IMR-90 (cell line): ENCODE results near the gene CLDN9. TPM values are rescaled to one million over a fixed set of nuclear protein-coding genes. Genes with fewer than 3 reads are reported as not detected.

Experiments used
- ATAC-seq: fragments of 200-7000 bp; cut with Tn5 transposase; 2 replicates; pipeline ENCODE4 v1.9.1; 2020; ENCODE audit warnings: low read depth, mild to moderate bottlenecking, moderate library complexity
- BruUV-seq: library from RNA; stranded (reverse); fragments of 400-500 nt; replicated peaks from 2 replicates; lab custom pipeline; 2021; lab: Mats Ljungman, UMichigan
- CTCF ChIA-PET: fragments of 300-600 bp; formaldehyde crosslinking; extraction: SDS; loops from one replicate; lab custom pipeline; 2021; ENCODE audit warnings: antibody characterized with exemption; lab: Yijun Ruan, JAX
- POLR2A ChIA-PET: fragments of 300-600 bp; sonication (Branson Sonifier 250); formaldehyde crosslinking; loops from one replicate; lab custom pipeline; 2022; ENCODE audit warnings: antibody characterized with exemption; ENCODE audit not compliant: unreplicated experiment; lab: Charles Lee
- DNase-seq: peaks from one replicate; pipeline ENCODE4 v3.0.0; 2013
- H2AFZ ChIP-seq: replicated peaks from 2 replicates; pipeline ENCODE3; 2013; ENCODE audit warnings: low read length, mild to moderate bottlenecking; ENCODE audit not compliant: poor library complexity
- H2AK5ac ChIP-seq: 2 replicates; pipeline ENCODE4 v1.6.1; 2013; ENCODE audit warnings: low read depth, low read length, inconsistent platforms
- H2AK9ac ChIP-seq: replicated peaks from 2 replicates; pipeline ENCODE3; 2013; ENCODE audit warnings: mild to moderate bottlenecking, low read depth, low read length, moderate library complexity; ENCODE audit not compliant: poor library complexity
- H2BK120ac ChIP-seq: 2 replicates; pipeline ENCODE4 v1.6.1; 2013; ENCODE audit warnings: low read depth, low read length, inconsistent platforms
- H2BK15ac ChIP-seq: 3 replicates; pipeline ENCODE4 v1.6.1; 2013; ENCODE audit warnings: low read depth, low read length, inconsistent platforms
- H2BK20ac ChIP-seq: 2 replicates; pipeline ENCODE4 v1.6.1; 2013; ENCODE audit warnings: low read depth, mild to moderate bottlenecking, inconsistent platforms, low read length, moderate library complexity
- H2BK5ac ChIP-seq: 2 replicates; pipeline ENCODE4 v1.6.1; 2013; ENCODE audit warnings: mild to moderate bottlenecking, low read depth, low read length, inconsistent platforms; ENCODE audit not compliant: poor library complexity, severe bottlenecking
- H3K14ac ChIP-seq: replicated peaks from 2 replicates; pipeline ENCODE4 v1.6.1; 2013; ENCODE audit warnings: low read depth, low read length, inconsistent platforms
- H3K18ac ChIP-seq: 2 replicates; pipeline ENCODE4 v1.6.1; 2013; ENCODE audit warnings: low read depth, low read length, control low read depth
- H3K23ac ChIP-seq: 2 replicates; pipeline ENCODE4 v1.6.1; 2013; ENCODE audit warnings: low read depth, low read length, inconsistent platforms
- H3K27ac ChIP-seq: 2 replicates; pipeline ENCODE4 v1.5.1; 2013; ENCODE audit warnings: mild to moderate bottlenecking, control low read depth, low read length; ENCODE audit not compliant: insufficient read depth
- H3K27me3 ChIP-seq: 2 replicates; pipeline ENCODE4 v1.6.1; 2013; ENCODE audit warnings: low read length; ENCODE audit not compliant: control insufficient read depth, insufficient read depth
- H3K36me3 ChIP-seq: 2 replicates; pipeline ENCODE4 v1.6.1; 2013; ENCODE audit warnings: low read length, mixed read lengths; ENCODE audit not compliant: control insufficient read depth, insufficient read depth
- H3K4ac ChIP-seq: 2 replicates; pipeline ENCODE4 v1.6.1; 2013; ENCODE audit warnings: low read depth, low read length, inconsistent platforms
- H3K4me1 ChIP-seq: 2 replicates; pipeline ENCODE4 v1.6.1; 2013; ENCODE audit warnings: low read length, mixed read lengths; ENCODE audit not compliant: control insufficient read depth, insufficient read depth
- H3K4me2 ChIP-seq: 2 replicates; pipeline ENCODE4 v1.6.1; 2013; ENCODE audit warnings: low read depth, mild to moderate bottlenecking, control low read depth, low read length, moderate library complexity
- H3K4me3 ChIP-seq: 2 replicates; pipeline ENCODE4 v1.5.1; 2013; ENCODE audit warnings: low read depth, mild to moderate bottlenecking, control low read depth, low read length, moderate library complexity; ENCODE audit not compliant: insufficient read depth
- H3K56ac ChIP-seq: 2 replicates; pipeline ENCODE4 v1.6.1; 2013; ENCODE audit warnings: low read length, inconsistent platforms; ENCODE audit not compliant: insufficient read depth; ENCODE audit errors: extremely low read depth
- H3K79me1 ChIP-seq, 2 experiments: 2 replicates each; pipeline ENCODE4 v1.6.1; 2013; ENCODE audit warnings: low read length in 2 of 2, inconsistent platforms in 1 of 2, low read depth in 1 of 2
- H3K9ac ChIP-seq: 2 replicates; pipeline ENCODE4 v1.6.1; 2013; ENCODE audit warnings: low read depth, low read length, control low read depth
- H3K9me1 ChIP-seq: 2 replicates; pipeline ENCODE4 v1.6.1; 2013; ENCODE audit warnings: low read length, inconsistent platforms; ENCODE audit not compliant: insufficient read depth
- H3K9me3 ChIP-seq: 2 replicates; pipeline ENCODE4 v1.6.1; 2013; ENCODE audit warnings: low read length; ENCODE audit not compliant: control insufficient read depth, insufficient read depth
- H4K20me1 ChIP-seq: 2 replicates; pipeline ENCODE4 v1.6.1; 2013; ENCODE audit warnings: low read length, inconsistent platforms; ENCODE audit not compliant: insufficient read depth
- H4K5ac ChIP-seq: 2 replicates; pipeline ENCODE4 v1.6.1; 2013; ENCODE audit warnings: mild to moderate bottlenecking, low read depth, low read length, control low read depth
- H4K8ac ChIP-seq, 2 experiments: 2 replicates each; pipeline ENCODE4 v1.6.1; 2013; ENCODE audit warnings: low read depth in 2 of 2, low read length in 2 of 2, control low read depth in 1 of 2, inconsistent platforms in 1 of 2
- H4K91ac ChIP-seq: 2 replicates; pipeline ENCODE4 v1.6.1; 2013; ENCODE audit warnings: low read depth, low read length, inconsistent platforms; ENCODE audit not compliant: insufficient read depth
- BHLHE40 ChIP-seq: fragments of 150-350 bp; IDR thresholded peaks from 2 replicates; pipeline ENCODE4 v1.6.1; 2016; ENCODE audit warnings: mild to moderate bottlenecking, low read depth, low read length
- CEBPB ChIP-seq: IDR thresholded peaks from 2 replicates; pipeline ENCODE4 v1.6.1; 2012; ENCODE audit warnings: low read depth, low read length, improper control_type of control experiment
- CHD1 ChIP-seq: IDR thresholded peaks from 2 replicates; pipeline ENCODE4 v1.6.1; 2012; ENCODE audit warnings: low read depth, low read length, improper control_type of control experiment
- FOS ChIP-seq: fragments of 150-350 bp; IDR thresholded peaks from 2 replicates; pipeline ENCODE4 v1.6.1; 2016; ENCODE audit warnings: low read depth, low read length
- NFE2L2 ChIP-seq: fragments of 150-350 bp; IDR thresholded peaks from 2 replicates; pipeline ENCODE4 v1.6.1; 2016; ENCODE audit warnings: low read depth, mild to moderate bottlenecking, low read length
- RCOR1 ChIP-seq: IDR thresholded peaks from 2 replicates; pipeline ENCODE4 v1.6.1; 2012; ENCODE audit warnings: mild to moderate bottlenecking, low read length, improper control_type of control experiment; ENCODE audit not compliant: insufficient replicate concordance
- RFX5 ChIP-seq: IDR thresholded peaks from 2 replicates; pipeline ENCODE4 v1.8.0; 2012; ENCODE audit warnings: low read depth, mild to moderate bottlenecking, low read length, moderate library complexity
- WGBS, 2 experiments: methylation state at CpG; one replicate each; pipeline versions ENCODE4 v1.1.5 to v1.1.7; 2013; ENCODE audit warnings: missing lambda C conversion rate in 2 of 2; ENCODE audit not compliant: insufficient read length in 1 of 2; ENCODE audit errors: extremely low coverage in 2 of 2; 5-methylcytosine and 5-hydroxymethylcytosine counted together
- dilution Hi-C: fragments of 300-500 bp; cut with HindIII; formaldehyde crosslinking; loops from one replicate; pipeline ENCODE4 v1.14.3; 2018; ENCODE audit warnings: low sequenced_read_pairs; ENCODE audit not compliant: unreplicated experiment
- in situ Hi-C: fragments of 300-500 bp; cut with MboI; formaldehyde crosslinking; loops from 3 replicates; pipeline ENCODE4 v1.14.3; 2019; ENCODE audit warnings: low sequenced_read_pairs, inconsistent platforms, mixed read lengths
- intact Hi-C: fragments of 100-400 bp; cut with micrococcal nuclease; formaldehyde crosslinking; loops from 2 replicates; pipeline ENCODE4 v1.10.0; 2022
- polyA plus RNA-seq, 3 experiments: library from polyadenylated mRNA; depleted of rRNA; stranded (reverse); fragments of >200 nt; gene quantifications; 2 replicates each; pipeline ENCODE4 v1.2.3, GENCODE V29; 2012; ENCODE audit warnings: low replicate concordance in 1 of 3
- total RNA-seq: library from RNA; depleted of rRNA; stranded (reverse); fragments of >200 nt; gene quantifications from 2 replicates; pipeline ENCODE4 v1.2.3, GENCODE V29; 2012
- TF ChIP-seq, protein P1 (sequence below): conservative IDR thresholded peaks from 2 replicates; pipeline ENCODE4 v1.5.1; 2012; ENCODE audit warnings: mild to moderate bottlenecking, low read depth, low read length, improper control_type of control experiment
- TF ChIP-seq, protein P2 (sequence below): fragments of 150-350 bp; IDR thresholded peaks from 2 replicates; pipeline ENCODE4 v1.6.1; 2017; ENCODE audit warnings: mild to moderate bottlenecking, antibody characterized with exemption, low read length, low read depth

The CLDN9 gene
- total and polyA plus RNA-seq, 2 of the 4 experiments (the other 2 are of a cell fraction), result 0.05 TPM; not detected in 1

DNA sequence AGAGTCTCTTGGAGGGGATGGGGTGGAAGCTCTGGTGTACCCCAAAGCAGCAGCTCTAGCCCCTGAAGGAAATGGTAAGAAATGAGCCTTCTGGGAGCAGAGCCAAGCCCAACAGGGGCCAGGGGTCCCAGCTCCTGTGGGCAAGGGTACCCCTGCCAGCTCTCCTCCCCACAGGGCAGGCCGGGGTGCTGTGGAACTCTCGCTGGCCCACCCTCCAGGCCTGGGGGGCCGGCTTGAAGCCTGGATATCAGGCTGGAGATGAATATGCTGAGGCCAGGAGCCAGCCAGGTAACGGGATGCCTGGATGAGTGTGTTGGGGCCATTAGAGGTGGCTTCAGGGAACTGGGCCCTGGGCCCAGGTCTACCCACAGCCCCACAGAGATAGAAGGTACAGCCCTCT, 12.2 kb upstream of the CLDN9 start:
- 80% methylated on average over 1 of the region's 4 CpGs; no CpG with 5 or more reads in 1 of the 2 experiments for WGBS, 2 experiments
- intact Hi-C loops, result no loop called here
- BruUV-seq, result no TSS peak
- Histone ChIP-seq H3K36me3 (no peaks in the 10 kb centered on the region), H3K79me1 (no peaks in the 10 kb centered on the region), H3K4me1 (no peaks in the 10 kb centered on the region), H3K9ac (no peak overlapping the region), H2AK9ac (no peak overlapping the region), H3K56ac (no peak overlapping the region), H3K9me1 (no peaks in the 10 kb centered on the region), H4K91ac (no peak overlapping the region), H4K8ac (no peak overlapping the region), H4K20me1 (no peaks in the 10 kb centered on the region), H3K9me3 (no peaks in the 10 kb centered on the region), H3K4me3 (no peak overlapping the region), H4K5ac (no peak overlapping the region), H2BK120ac (no peak overlapping the region), H2AFZ (no peak overlapping the region), H2BK20ac (no peak overlapping the region), H2BK15ac (no peak overlapping the region), H3K4ac (no peak overlapping the region), H3K4me2 (no peak overlapping the region), H3K14ac (no peak overlapping the region), H3K27ac (no peak overlapping the region), H3K27me3 (peaks cover 53% of the 10 kb centered on the region), H3K23ac (no peak overlapping the region), H3K18ac (no peak overlapping the region), H2BK5ac (no peak overlapping the region), H2AK5ac (no peak overlapping the region)
- ChIA-PET POLR2A (no interaction called here), CTCF (interaction anchor here (1.3 kb wide), 1 partner anchor 31 kb away, joined by 6 read pairs; no protein-coding TSS in a partner anchor)
- TF ChIP-seq, protein P1, sequence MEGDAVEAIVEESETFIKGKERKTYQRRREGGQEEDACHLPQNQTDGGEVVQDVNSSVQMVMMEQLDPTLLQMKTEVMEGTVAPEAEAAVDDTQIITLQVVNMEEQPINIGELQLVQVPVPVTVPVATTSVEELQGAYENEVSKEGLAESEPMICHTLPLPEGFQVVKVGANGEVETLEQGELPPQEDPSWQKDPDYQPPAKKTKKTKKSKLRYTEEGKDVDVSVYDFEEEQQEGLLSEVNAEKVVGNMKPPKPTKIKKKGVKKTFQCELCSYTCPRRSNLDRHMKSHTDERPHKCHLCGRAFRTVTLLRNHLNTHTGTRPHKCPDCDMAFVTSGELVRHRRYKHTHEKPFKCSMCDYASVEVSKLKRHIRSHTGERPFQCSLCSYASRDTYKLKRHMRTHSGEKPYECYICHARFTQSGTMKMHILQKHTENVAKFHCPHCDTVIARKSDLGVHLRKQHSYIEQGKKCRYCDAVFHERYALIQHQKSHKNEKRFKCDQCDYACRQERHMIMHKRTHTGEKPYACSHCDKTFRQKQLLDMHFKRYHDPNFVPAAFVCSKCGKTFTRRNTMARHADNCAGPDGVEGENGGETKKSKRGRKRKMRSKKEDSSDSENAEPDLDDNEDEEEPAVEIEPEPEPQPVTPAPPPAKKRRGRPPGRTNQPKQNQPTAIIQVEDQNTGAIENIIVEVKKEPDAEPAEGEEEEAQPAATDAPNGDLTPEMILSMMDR, result no peak
- TF ChIP-seq CEBPB (no peak), NFE2L2 (no peak), FOS (no peak), BHLHE40 (no peak), RCOR1 (no peak), RFX5 (no peak), CHD1 (no peak)
- TF ChIP-seq, protein P2, sequence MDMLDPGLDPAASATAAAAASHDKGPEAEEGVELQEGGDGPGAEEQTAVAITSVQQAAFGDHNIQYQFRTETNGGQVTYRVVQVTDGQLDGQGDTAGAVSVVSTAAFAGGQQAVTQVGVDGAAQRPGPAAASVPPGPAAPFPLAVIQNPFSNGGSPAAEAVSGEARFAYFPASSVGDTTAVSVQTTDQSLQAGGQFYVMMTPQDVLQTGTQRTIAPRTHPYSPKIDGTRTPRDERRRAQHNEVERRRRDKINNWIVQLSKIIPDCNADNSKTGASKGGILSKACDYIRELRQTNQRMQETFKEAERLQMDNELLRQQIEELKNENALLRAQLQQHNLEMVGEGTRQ, result no peak
- DNase-seq (no peak), ATAC-seq (no peak)
- in situ Hi-C loops, result no loop called here
- dilution Hi-C loops, result no loop called here
